ENCODE data around the gene ARID1B.
A peak's percentile ranks its signal among the peaks of the same experiment; 100 is the strongest.
"Not testable (repeated sequence)": the region's sequence is repeated elsewhere in the genome, so short reads cannot be mapped to it uniquely, and the experiment has no call there.

Gene ARID1B

GRCh38 chr6:157021993-157022740 is 245.0 kb downstream of the ARID1B start:
- DNase-seq (ENCODE audit: low spot score) = peak; percentile 97

DNA sequence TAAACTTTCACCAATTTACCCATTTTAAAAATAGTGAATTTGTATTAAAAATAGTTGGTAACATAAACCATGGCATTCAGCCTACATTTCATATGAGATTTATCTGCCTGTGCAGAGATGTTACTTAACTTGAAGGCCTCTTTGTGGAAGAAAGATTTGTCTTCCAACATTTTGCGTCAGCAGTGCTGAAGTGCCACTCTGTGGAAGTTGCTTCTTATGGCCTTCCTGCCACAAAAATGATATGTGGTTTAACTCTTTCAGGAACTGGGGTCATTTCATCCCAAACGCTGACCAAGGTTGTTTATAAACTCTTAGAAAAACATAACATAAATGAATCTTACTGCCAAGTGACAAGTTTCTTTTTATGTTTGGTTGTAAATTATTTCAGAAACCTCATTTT is 246.8 kb downstream of the ARID1B start:
- no peak for DNase-seq (ENCODE audit: low spot score)

GRCh38 chr6:157024745-157025144 is 247.6 kb downstream of the ARID1B start:
- no peak for DNase-seq (ENCODE audit: low spot score)

GRCh38 chr6:157025437-157025836 is 248.3 kb downstream of the ARID1B start:
- DNase-seq (ENCODE audit: low spot score) = no peak

DNA sequence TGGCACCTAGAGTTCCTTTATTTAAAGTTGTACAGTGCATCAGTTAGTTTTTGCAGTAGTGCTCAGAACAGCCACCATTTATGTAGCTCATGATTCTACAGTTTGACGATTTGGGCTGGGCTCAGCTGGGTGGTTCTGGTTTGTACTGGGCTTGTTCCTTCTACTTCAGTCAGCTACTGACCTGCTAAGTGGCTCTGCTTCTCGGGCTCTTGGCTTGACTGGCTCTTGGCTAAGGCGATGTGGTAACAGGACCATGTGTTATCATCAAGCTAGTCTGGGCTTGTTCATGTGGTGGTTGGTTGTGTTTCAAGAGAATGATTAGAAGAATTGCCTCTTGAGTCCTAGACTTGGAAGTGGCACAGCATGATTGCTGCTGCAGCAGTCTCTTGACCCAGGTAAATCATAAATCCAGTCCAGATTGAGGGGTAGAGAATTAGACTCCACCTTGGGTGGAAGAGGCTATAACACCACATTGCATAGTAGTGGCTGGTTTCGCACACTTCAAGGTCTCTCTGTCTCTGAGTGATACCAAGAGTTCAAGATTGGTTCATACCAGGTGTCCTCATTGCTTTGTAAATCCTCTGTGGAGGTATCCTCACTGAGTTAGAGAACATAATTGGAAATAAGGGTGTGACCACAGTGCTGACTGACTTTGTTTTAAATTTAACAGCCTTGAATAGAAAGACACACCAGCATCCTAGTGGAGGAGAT is 253.0 kb downstream of the ARID1B start:
- DNase-seq (ENCODE audit: low spot score) = no peak

GRCh38 chr6:157030755-157031154 is 253.6 kb downstream of the ARID1B start:
- DNase-seq (ENCODE audit: low spot score) = no peak

DNA sequence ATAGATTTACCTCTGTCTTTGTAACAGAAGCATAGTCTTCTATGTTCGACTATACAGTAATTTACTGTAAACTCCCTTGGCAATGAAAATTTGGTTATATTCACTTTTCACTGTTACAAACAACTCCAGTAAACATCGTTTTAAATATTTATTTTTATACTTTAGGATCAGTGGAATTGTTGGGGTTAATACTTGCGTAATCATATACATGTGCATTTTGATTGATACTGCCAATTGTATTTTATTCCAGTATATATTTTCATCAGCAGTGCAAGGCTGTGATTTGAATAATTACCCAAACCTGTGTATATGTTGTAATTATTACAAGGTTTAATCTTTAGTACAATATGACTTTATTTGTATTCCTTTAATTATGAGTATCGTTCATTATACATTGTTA is 255.7 kb downstream of the ARID1B start:
- DNase-seq (ENCODE audit: low spot score) = no peak

- no peak for DNase-seq (ENCODE audit: low spot score)
Observed at GRCh38 chr6:157033428-157034140, 256.4 kb downstream of the ARID1B start.

- no peak for DNase-seq (ENCODE audit: low spot score)
Observed at GRCh38 chr6:157034436-157035230, 257.5 kb downstream of the ARID1B start.

GRCh38 chr6:157035546-157035945 is 258.4 kb downstream of the ARID1B start:
- no peak for DNase-seq (ENCODE audit: low spot score)

- no peak for DNase-seq (ENCODE audit: low spot score)
Observed at GRCh38 chr6:157036245-157036711, 259.1 kb downstream of the ARID1B start.

DNA sequence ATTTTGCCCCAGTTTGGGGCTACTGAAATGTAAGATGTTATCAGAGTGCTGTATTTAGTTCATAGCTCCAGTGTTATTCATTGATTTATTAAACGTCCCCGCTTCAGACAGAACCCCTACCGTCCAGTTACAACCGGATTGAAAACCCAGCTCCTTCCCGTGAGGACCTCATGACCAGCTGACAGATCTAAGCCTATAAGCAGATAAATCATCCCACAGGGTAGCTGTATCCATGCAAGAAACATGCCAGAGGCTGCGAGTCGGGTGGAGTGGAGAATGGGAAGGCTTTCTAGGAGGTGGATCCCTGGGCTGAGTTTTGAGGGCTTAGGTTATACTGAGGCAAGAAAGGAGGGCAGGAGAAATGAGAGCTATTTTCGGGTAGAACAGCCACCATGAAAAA is 260.0 kb downstream of the ARID1B start:
- no peak for DNase-seq (ENCODE audit: low spot score)

- no peak for DNase-seq (ENCODE audit: low spot score)
Observed at GRCh38 chr6:157038610-157039009, 261.4 kb downstream of the ARID1B start.

GRCh38 chr6:157039639-157040038 is 262.5 kb downstream of the ARID1B start:
- not testable (repeated sequence) for DNase-seq (ENCODE audit: low spot score)

- no peak for DNase-seq (ENCODE audit: low spot score)
Observed at GRCh38 chr6:157040191-157040590, 263.0 kb downstream of the ARID1B start.

GRCh38 chr6:157045831-157046454 is 268.8 kb downstream of the ARID1B start:
- no peak for DNase-seq (ENCODE audit: low spot score)

GRCh38 chr6:157046776-157047175 is 269.6 kb downstream of the ARID1B start:
- DNase-seq (ENCODE audit: low spot score) = no peak

DNA sequence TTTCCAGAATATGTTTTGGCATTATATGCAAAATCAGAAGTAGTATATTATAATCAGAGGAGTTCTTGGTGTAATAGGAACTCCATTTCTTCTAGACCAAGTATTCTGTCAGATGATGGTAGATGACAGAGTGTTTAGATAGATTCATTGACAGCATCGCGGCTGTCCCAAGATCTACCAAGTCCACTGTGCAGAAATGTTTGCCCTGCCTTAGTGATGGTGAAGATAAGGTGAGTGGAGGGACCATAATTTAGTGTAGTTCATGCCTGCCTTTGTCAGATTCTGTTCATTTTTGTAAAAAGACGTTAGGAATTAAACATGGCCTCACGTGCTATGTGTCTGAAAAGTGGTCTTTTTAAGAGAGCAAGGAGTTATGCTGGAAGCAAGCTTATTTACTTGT is 270.1 kb downstream of the ARID1B start:
- no peak for DNase-seq (ENCODE audit: low spot score)

GRCh38 chr6:157047951-157048350 is 270.8 kb downstream of the ARID1B start:
- no peak for DNase-seq (ENCODE audit: low spot score)

DNA sequence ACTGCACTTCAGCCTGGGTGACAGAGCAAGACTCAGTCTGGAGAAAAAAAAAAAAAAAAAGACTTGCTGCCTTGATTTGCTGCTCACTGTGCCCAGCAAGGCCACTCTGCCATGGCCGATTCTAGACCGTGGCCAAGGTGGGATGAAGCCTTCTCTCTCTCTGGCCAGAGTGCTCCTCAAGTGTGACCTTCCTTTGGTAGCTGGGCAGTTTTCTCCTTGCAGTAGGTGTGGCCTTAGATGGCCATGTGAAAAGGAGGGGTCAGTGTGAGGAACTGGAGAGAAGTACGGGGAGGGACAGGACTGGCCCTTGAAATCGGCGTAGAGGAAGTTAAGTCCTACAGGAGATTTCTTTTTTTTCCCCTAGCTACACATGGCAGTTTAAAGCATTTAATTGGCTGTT is 272.0 kb downstream of the ARID1B start:
- DNase-seq (ENCODE audit: low spot score) = no peak

DNA sequence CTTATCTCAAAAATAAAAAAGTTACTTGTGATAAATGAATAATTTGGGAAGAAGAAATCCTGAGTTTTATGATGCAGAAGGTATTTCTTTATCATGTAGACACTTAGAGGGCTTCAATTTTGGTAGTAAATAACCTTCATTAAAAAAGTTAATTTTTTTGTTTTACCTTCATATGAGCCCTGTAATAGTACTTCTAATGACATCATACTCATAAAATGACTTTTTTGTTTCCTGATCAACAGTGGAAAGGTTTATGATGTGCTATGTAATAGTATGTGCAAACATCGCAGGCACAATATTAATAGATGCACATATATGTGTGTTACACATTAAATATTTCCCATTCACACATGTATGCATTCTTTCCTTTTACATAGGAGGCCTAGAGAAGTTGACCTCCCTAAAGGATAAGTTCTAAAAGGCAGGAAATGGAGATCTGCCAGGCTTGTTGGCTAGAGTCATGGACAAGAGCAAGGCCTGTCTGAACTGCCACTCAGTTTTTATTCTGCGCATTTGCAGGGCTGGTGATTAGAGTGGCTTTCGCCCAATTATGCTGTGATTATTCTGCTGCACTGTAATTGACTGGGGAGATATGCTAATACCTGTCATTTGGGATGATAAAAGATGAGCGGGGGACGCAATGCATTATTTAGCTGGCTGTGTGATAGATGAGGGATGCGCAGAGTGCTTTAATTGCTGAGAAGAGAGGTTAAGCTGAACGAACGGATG is 273.5 kb downstream of the ARID1B start:
- DNase-seq (ENCODE audit: low spot score) = no peak
